Measurements from ENCODE around the gene PCSK7. TPM values are rescaled to one million over a fixed set of nuclear protein-coding genes. Genes with fewer than 3 reads are reported as not detected.

PCSK7 gene
- polyA plus RNA-seq, 1 donor = 27.8 TPM

- no peak overlapping the region for H3K4me3 ChIP-seq (ENCODE audit: low read length)
- no peak overlapping the region for H3K27ac ChIP-seq (ENCODE audit: low read length)
- no peaks in the 10 kb centered on the region for H3K9me3 ChIP-seq (ENCODE audit: control insufficient read depth, low read depth, low read length)
- H3K27me3 ChIP-seq (ENCODE audit: control insufficient read depth, insufficient read depth, low read length) = no peaks in the 10 kb centered on the region
- peaks cover 35% of the 10 kb centered on the region for H3K4me1 ChIP-seq (ENCODE audit: control insufficient read depth, insufficient read depth, low read length)
- DNase-seq = no peak
- peaks cover 4% of the 10 kb centered on the region for H3K36me3 ChIP-seq (ENCODE audit: control insufficient read depth, insufficient read depth, low read length)
- WGBS (ENCODE audit: insufficient coverage, low lambda C conversion rate) = no CpG with 5 or more reads among the region's 7 CpGs
Measured at GRCh38 chr11:117175104-117175503, 56.8 kb downstream of the PCSK7 start.

GRCh38 chr11:117172724-117173421 is 59.0 kb downstream of the PCSK7 start:
- H3K9me3 ChIP-seq (ENCODE audit: control insufficient read depth, low read depth, low read length) = no peaks in the 10 kb centered on the region
- H3K4me1 ChIP-seq (ENCODE audit: control insufficient read depth, insufficient read depth, low read length) = peaks cover 24% of the 10 kb centered on the region
- DNase-seq = no peak
- no peak overlapping the region for H3K27ac ChIP-seq (ENCODE audit: low read length)
- H3K36me3 ChIP-seq (ENCODE audit: control insufficient read depth, insufficient read depth, low read length) = peaks cover 10% of the 10 kb centered on the region
- H3K27me3 ChIP-seq (ENCODE audit: control insufficient read depth, insufficient read depth, low read length) = no peaks in the 10 kb centered on the region
- whole genome bisulfite sequencing (ENCODE audit: insufficient coverage, low lambda C conversion rate) = no CpG with 5 or more reads among the region's 14 CpGs
- no peak overlapping the region for H3K4me3 ChIP-seq (ENCODE audit: low read length)

- peak; percentile 77 to 83 for DNase-seq
- Histone ChIP-seq H3K4me1 (ENCODE audit: control insufficient read depth, insufficient read depth, low read length) (peaks cover 24% of the 10 kb centered on the region), H3K27me3 (ENCODE audit: control insufficient read depth, insufficient read depth, low read length) (no peaks in the 10 kb centered on the region), H3K27ac (ENCODE audit: low read length) (peak overlapping the region; percentile 64), H3K4me3 (ENCODE audit: low read length) (no peak overlapping the region), H3K9me3 (ENCODE audit: control insufficient read depth, low read depth, low read length) (no peaks in the 10 kb centered on the region), H3K36me3 (ENCODE audit: control insufficient read depth, insufficient read depth, low read length) (peaks cover 21% of the 10 kb centered on the region)
- no CpG with 5 or more reads among the region's 14 CpGs for WGBS (ENCODE audit: insufficient coverage, low lambda C conversion rate)
Measured at GRCh38 chr11:117171404-117172061, 60.3 kb downstream of the PCSK7 start.

GRCh38 chr11:117171007-117171403 is 60.9 kb downstream of the PCSK7 start:
- peak in 1 of 2 donors; percentile 23 for DNase-seq
- H3K4me1 ChIP-seq (ENCODE audit: control insufficient read depth, insufficient read depth, low read length) = peaks cover 24% of the 10 kb centered on the region
- H3K9me3 ChIP-seq (ENCODE audit: control insufficient read depth, low read depth, low read length) = no peaks in the 10 kb centered on the region
- H3K27me3 ChIP-seq (ENCODE audit: control insufficient read depth, insufficient read depth, low read length) = no peaks in the 10 kb centered on the region
- WGBS (ENCODE audit: insufficient coverage, low lambda C conversion rate) = no CpG with 5 or more reads among the region's 2 CpGs
- H3K36me3 ChIP-seq (ENCODE audit: control insufficient read depth, insufficient read depth, low read length) = peaks cover 25% of the 10 kb centered on the region
- no peak overlapping the region for H3K4me3 ChIP-seq (ENCODE audit: low read length)
- peak overlapping the region; percentile 20 for H3K27ac ChIP-seq (ENCODE audit: low read length)

- Histone ChIP-seq H3K4me1 (ENCODE audit: control insufficient read depth, insufficient read depth, low read length) (peaks cover 24% of the 10 kb centered on the region), H3K27me3 (ENCODE audit: control insufficient read depth, insufficient read depth, low read length) (no peaks in the 10 kb centered on the region), H3K27ac (ENCODE audit: low read length) (no peak overlapping the region), H3K36me3 (ENCODE audit: control insufficient read depth, insufficient read depth, low read length) (peaks cover 33% of the 10 kb centered on the region), H3K4me3 (ENCODE audit: low read length) (no peak overlapping the region), H3K9me3 (ENCODE audit: control insufficient read depth, low read depth, low read length) (no peaks in the 10 kb centered on the region)
- no peak for DNase-seq
- 100% methylated on average over 1 of the region's 9 CpGs for WGBS (ENCODE audit: insufficient coverage, low lambda C conversion rate)
Measured at GRCh38 chr11:117170210-117170609, 61.7 kb downstream of the PCSK7 start.

- Histone ChIP-seq H3K4me1 (ENCODE audit: control insufficient read depth, insufficient read depth, low read length) (peaks cover 24% of the 10 kb centered on the region), H3K9me3 (ENCODE audit: control insufficient read depth, low read depth, low read length) (no peaks in the 10 kb centered on the region), H3K36me3 (ENCODE audit: control insufficient read depth, insufficient read depth, low read length) (peaks cover 34% of the 10 kb centered on the region), H3K27ac (ENCODE audit: low read length) (no peak overlapping the region), H3K4me3 (ENCODE audit: low read length) (no peak overlapping the region), H3K27me3 (ENCODE audit: control insufficient read depth, insufficient read depth, low read length) (no peaks in the 10 kb centered on the region)
- whole genome bisulfite sequencing (ENCODE audit: insufficient coverage, low lambda C conversion rate) = 86% methylated on average over 1 of the region's 2 CpGs
- no peak for DNase-seq
Measured at GRCh38 chr11:117169736-117170135, 62.1 kb downstream of the PCSK7 start.

GRCh38 chr11:117166491-117166890 is 65.4 kb downstream of the PCSK7 start:
- Histone ChIP-seq H3K27ac (ENCODE audit: low read length) (no peak overlapping the region), H3K4me1 (ENCODE audit: control insufficient read depth, insufficient read depth, low read length) (peaks cover 5% of the 10 kb centered on the region), H3K9me3 (ENCODE audit: control insufficient read depth, low read depth, low read length) (no peaks in the 10 kb centered on the region), H3K4me3 (ENCODE audit: low read length) (no peak overlapping the region), H3K27me3 (ENCODE audit: control insufficient read depth, insufficient read depth, low read length) (no peaks in the 10 kb centered on the region), H3K36me3 (ENCODE audit: control insufficient read depth, insufficient read depth, low read length) (peaks cover 62% of the 10 kb centered on the region)
- no peak for DNase-seq
- WGBS (ENCODE audit: insufficient coverage, low lambda C conversion rate) = 71% methylated on average over 1 of the region's 1 CpG

- H3K9me3 ChIP-seq (ENCODE audit: control insufficient read depth, low read depth, low read length) = no peaks in the 10 kb centered on the region
- H3K4me1 ChIP-seq (ENCODE audit: control insufficient read depth, insufficient read depth, low read length) = no peaks in the 10 kb centered on the region
- peak; percentile 66 to 83 for DNase-seq
- peaks cover 48% of the 10 kb centered on the region for H3K36me3 ChIP-seq (ENCODE audit: control insufficient read depth, insufficient read depth, low read length)
- no peaks in the 10 kb centered on the region for H3K27me3 ChIP-seq (ENCODE audit: control insufficient read depth, insufficient read depth, low read length)
- peak overlapping the region; percentile 51 for H3K27ac ChIP-seq (ENCODE audit: low read length)
- WGBS (ENCODE audit: insufficient coverage, low lambda C conversion rate) = 10% methylated on average over 2 of the region's 2 CpGs
- H3K4me3 ChIP-seq (ENCODE audit: low read length) = no peak overlapping the region
Measured at GRCh38 chr11:117160826-117161225, 71.0 kb downstream of the PCSK7 start.

GRCh38 chr11:117159892-117160291 is 72.0 kb downstream of the PCSK7 start:
- no CpG with 5 or more reads among the region's 2 CpGs for WGBS (ENCODE audit: insufficient coverage, low lambda C conversion rate)
- Histone ChIP-seq H3K4me1 (ENCODE audit: control insufficient read depth, insufficient read depth, low read length) (no peaks in the 10 kb centered on the region), H3K4me3 (ENCODE audit: low read length) (no peak overlapping the region), H3K36me3 (ENCODE audit: control insufficient read depth, insufficient read depth, low read length) (peaks cover 46% of the 10 kb centered on the region), H3K27me3 (ENCODE audit: control insufficient read depth, insufficient read depth, low read length) (no peaks in the 10 kb centered on the region), H3K9me3 (ENCODE audit: control insufficient read depth, low read depth, low read length) (no peaks in the 10 kb centered on the region), H3K27ac (ENCODE audit: low read length) (no peak overlapping the region)
- no peak for DNase-seq

GRCh38 chr11:117157507-117157906 is 74.4 kb downstream of the PCSK7 start:
- Histone ChIP-seq H3K9me3 (ENCODE audit: control insufficient read depth, low read depth, low read length) (no peaks in the 10 kb centered on the region), H3K36me3 (ENCODE audit: control insufficient read depth, insufficient read depth, low read length) (peaks cover 35% of the 10 kb centered on the region), H3K27ac (ENCODE audit: low read length) (no peak overlapping the region), H3K27me3 (ENCODE audit: control insufficient read depth, insufficient read depth, low read length) (no peaks in the 10 kb centered on the region), H3K4me1 (ENCODE audit: control insufficient read depth, insufficient read depth, low read length) (no peaks in the 10 kb centered on the region), H3K4me3 (ENCODE audit: low read length) (no peak overlapping the region)
- no CpG with 5 or more reads among the region's 2 CpGs for WGBS (ENCODE audit: insufficient coverage, low lambda C conversion rate)
- no peak for DNase-seq
